Hippocampal formation (tissue), 2 donors: ENCODE data around the gene UBE2D3.
"Not testable (repeated sequence)": the region's sequence is repeated elsewhere in the genome, so short reads cannot be mapped to it uniquely, and the experiment has no call there.

ENCODE experiments used
- DNase-seq, 2 donors: peaks; one replicate each; lab custom pipeline; 2025; lab: John Stamatoyannopoulos, UW

Gene UBE2D3

GRCh38 chr4:102829803-102830202 is 2.5 kb upstream of the UBE2D3 start:
- no peak for DNase-seq

- DNase-seq: no peak
Measured at GRCh38 chr4:102828497-102828808, 1.1 kb upstream of the UBE2D3 start.

DNA sequence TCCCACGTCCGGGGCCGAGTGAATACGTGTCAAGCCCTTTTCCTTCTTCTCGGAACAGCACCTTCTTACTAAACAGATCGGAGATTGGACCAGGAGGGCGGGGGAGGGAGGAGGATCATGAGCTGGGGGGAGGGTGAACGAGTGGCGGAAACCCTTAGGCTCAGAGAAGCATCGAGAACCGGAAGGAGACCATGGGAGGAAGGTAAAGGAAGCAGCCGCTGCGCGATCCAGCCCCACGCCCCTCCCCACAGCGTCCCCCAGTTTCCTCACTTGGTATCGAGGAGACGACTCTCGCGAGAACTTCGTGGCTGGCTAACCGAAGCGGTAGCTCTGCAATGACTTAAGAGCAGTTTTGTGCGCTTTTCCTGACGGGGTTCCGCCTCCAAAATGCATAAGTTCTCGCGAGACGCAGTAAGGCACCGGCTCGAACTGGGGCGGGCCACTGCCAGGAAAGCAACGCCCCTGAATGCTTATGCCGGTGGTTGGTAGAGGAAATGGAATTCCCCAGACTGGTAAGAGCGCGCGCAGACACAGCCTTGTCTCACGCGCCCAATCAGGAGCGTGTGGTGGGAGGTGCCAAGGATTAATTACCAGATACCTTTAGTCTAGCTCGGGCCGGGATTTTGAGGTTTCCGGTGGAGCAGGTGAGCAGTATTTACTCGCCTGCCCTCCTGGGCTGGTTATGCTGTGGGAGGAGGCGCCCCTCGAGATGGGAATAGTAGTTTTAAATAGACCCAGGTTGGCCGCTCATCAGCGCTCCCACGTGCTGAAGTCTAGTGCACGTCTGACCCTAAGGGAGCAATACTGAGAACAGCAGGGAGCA is 534 bp upstream of the UBE2D3 start:
- DNase-seq: peak; percentile 94 to 97

GRCh38 chr4:102826105-102826889 is 1.1 kb downstream of the UBE2D3 start:
- DNase-seq: no peak

GRCh38 chr4:102825261-102826091 is 1.9 kb downstream of the UBE2D3 start:
- DNase-seq: peak; percentile 16 to 76

GRCh38 chr4:102824398-102824797 is 3.0 kb downstream of the UBE2D3 start:
- no peak for DNase-seq

- no peak for DNase-seq
Measured at GRCh38 chr4:102823897-102824296, 3.5 kb downstream of the UBE2D3 start.

DNA sequence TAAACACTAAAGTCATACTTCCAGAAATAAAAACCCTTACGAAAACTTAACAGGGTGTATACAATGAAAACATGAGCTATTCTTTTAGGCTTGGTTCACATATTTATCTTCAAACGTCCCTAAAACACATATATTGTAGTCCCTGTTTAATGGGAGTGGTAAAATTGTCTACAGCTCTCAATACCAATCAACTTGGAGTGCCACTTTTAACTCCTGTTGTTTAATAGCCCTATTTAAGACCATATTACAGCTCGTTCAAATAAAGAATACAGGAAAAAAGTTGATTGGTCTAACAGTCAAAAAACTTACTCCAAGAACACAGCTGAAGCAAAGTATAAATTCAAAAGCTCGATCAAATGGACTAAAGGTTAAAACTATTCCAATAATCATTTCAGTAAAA is 3.9 kb downstream of the UBE2D3 start:
- no peak for DNase-seq

GRCh38 chr4:102819588-102820365 is 7.6 kb downstream of the UBE2D3 start:
- no peak for DNase-seq

GRCh38 chr4:102819100-102819499 is 8.3 kb downstream of the UBE2D3 start:
- DNase-seq: not testable (repeated sequence)

GRCh38 chr4:102817613-102818268 is 9.6 kb downstream of the UBE2D3 start:
- no peak for DNase-seq

DNA sequence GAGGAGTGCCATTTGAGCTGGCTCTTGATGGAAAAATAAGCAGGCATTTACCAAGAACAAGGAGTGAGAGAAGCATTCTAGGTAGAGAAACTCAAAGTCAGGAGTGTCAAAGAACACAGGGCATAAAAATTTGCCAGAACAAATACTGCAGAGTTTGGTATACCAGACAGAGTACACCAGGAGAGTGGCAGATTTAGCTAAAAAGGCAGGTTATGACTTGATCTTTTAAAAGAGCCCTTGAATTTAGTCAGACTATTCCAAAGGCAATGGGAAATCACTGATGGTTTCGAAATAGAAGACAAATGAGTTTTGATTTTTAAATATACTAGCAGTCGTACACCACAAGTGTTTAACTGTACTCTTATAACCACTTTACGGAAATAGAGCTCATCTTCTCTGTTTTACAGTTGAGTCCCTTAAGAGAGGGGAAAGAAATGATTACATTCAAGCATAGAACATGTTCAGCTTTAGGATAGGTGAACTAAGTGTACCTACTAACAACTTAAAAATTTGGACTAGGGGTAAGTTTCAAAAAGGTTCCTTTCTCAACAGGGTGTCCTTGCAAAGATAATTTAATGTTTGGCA is 10.2 kb downstream of the UBE2D3 start:
- DNase-seq: no peak

- DNase-seq: no peak
Measured at GRCh38 chr4:102815981-102816380, 11.4 kb downstream of the UBE2D3 start.

DNA sequence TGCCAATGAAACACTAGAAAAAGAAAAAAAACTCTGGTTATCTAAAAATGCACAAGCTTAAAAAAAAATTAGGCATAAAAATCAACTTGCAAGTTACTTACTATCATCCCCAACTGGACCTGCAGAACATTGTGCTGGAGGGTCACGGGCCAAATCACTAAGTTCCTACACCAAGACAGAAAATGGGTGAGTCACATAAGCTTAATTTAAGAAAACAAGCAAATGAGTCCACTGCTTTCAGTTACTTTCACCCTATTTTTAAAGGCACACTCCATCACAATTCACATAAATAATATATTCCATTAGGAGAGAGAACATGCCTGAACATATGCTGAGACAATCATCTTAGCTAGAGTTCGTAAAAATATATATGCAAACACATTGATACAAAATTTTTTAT is 17.7 kb downstream of the UBE2D3 start:
- no peak for DNase-seq

GRCh38 chr4:102809190-102809589 is 18.2 kb downstream of the UBE2D3 start:
- no peak for DNase-seq

GRCh38 chr4:102808009-102808408 is 19.3 kb downstream of the UBE2D3 start:
- DNase-seq: no peak

- DNase-seq: no peak
Measured at GRCh38 chr4:102807345-102807744, 20.0 kb downstream of the UBE2D3 start.

GRCh38 chr4:102799816-102800215 is 27.5 kb downstream of the UBE2D3 start:
- no peak for DNase-seq

GRCh38 chr4:102794999-102795398 is 32.4 kb downstream of the UBE2D3 start:
- no peak for DNase-seq

DNA sequence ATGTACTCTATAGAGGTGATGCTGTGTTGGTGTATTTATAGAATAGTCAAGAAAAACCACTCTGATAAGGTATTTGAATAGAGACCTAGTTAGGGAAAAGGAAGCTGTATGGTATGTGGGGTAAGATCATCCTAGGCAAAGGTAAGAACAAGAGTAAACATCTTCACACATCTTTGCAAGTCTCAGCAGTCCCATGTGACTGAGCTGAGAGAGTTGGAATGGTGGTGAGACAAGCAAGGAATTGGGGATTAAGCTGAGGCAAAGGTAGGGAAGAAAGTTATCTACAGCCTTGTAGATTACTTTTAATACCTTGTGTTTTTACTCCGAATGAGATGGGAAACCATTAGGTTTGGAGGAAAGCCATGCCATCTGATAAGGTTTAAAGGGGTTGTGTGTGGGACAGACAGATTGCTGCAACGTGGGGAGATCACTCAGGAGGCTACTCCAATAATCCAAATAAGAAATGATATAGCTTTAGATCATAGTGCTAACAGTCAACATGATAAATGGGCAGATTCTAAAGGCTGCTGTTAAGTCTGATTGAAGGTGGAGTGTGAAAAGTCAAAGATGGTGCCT is 34.9 kb downstream of the UBE2D3 start:
- no peak for DNase-seq
